Measurements from ENCODE around the gene FAT1.

DNA sequence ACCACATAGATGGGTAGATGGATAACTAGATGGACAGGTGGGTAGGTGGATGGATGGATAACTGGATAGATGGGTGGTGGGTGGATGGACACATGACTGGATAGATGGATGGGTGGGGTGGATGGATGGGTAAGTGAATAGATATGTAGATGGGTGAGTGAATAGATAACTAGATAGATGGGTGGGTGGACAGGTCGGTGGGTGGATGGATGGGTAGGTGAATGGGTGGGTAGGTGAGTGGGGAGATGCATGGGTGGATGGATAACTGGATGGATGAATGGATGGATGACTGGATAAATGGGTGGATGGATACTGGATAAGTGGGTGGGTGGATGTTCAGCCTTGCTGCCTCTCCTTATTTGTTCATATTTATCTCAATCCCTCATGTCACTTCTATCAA is 116.2 kb downstream of the FAT1 start:
- TF ChIP-seq, protein P1, sequence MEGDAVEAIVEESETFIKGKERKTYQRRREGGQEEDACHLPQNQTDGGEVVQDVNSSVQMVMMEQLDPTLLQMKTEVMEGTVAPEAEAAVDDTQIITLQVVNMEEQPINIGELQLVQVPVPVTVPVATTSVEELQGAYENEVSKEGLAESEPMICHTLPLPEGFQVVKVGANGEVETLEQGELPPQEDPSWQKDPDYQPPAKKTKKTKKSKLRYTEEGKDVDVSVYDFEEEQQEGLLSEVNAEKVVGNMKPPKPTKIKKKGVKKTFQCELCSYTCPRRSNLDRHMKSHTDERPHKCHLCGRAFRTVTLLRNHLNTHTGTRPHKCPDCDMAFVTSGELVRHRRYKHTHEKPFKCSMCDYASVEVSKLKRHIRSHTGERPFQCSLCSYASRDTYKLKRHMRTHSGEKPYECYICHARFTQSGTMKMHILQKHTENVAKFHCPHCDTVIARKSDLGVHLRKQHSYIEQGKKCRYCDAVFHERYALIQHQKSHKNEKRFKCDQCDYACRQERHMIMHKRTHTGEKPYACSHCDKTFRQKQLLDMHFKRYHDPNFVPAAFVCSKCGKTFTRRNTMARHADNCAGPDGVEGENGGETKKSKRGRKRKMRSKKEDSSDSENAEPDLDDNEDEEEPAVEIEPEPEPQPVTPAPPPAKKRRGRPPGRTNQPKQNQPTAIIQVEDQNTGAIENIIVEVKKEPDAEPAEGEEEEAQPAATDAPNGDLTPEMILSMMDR (IDR thresholded peaks at IDR 0.05 in 4 of 5, conservative IDR thresholded peaks at IDR 0.05 in 1 of 5) = no peak
- TF ChIP-seq POLR2A (IDR thresholded peaks at IDR 0.05) = no peak

Data from gastrocnemius medialis (tissue), 4 donors.